Measurements from ENCODE around the gene RNF44. TPM values are rescaled to one million over a fixed set of nuclear protein-coding genes. Genes with fewer than 3 reads are reported as not detected.

RNF44 gene
- total and polyA plus RNA-seq, 4 donors = 3.2 to 6.4 (median 4.7) TPM

- TF ChIP-seq, protein P1, sequence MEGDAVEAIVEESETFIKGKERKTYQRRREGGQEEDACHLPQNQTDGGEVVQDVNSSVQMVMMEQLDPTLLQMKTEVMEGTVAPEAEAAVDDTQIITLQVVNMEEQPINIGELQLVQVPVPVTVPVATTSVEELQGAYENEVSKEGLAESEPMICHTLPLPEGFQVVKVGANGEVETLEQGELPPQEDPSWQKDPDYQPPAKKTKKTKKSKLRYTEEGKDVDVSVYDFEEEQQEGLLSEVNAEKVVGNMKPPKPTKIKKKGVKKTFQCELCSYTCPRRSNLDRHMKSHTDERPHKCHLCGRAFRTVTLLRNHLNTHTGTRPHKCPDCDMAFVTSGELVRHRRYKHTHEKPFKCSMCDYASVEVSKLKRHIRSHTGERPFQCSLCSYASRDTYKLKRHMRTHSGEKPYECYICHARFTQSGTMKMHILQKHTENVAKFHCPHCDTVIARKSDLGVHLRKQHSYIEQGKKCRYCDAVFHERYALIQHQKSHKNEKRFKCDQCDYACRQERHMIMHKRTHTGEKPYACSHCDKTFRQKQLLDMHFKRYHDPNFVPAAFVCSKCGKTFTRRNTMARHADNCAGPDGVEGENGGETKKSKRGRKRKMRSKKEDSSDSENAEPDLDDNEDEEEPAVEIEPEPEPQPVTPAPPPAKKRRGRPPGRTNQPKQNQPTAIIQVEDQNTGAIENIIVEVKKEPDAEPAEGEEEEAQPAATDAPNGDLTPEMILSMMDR (IDR thresholded peaks at IDR 0.05; ENCODE audit: low read depth, low read length, missing input control) = no peak
- TF ChIP-seq RXRA (IDR thresholded peaks at IDR 0.05) = peak; percentile 13 to 33
- no peak for TF ChIP-seq HNF4G (IDR thresholded peaks at IDR 0.05)
- no peak for TF ChIP-seq ZBTB33 (IDR thresholded peaks at IDR 0.05)
- no peak for TF ChIP-seq TAF1 (conservative IDR thresholded peaks at IDR 0.05)
- TF ChIP-seq SP1 (IDR thresholded peaks at IDR 0.05) = peak; percentile 79
These were observed 490 bp upstream of the RNF44 start (continued) for GRCh38 chr5:176537554-176538229.

GRCh38 chr5:176536132-176536901, 885 bp downstream of the RNF44 start:
- WGBS = 9% methylated on average over 43 of the region's 43 CpGs
- peak; percentile 64 for DNase-seq (ENCODE audit: low spot score)
- H3K27ac ChIP-seq (ENCODE audit: low read depth in 1 of 2, low read length in 2 of 2) = peak overlapping the region; percentile 97 to 99
- no peaks in the 10 kb centered on the region for H3K9me3 ChIP-seq (ENCODE audit: control insufficient read depth in 4 of 4, low read length in 3 of 4)
- H3K4me3 ChIP-seq (ENCODE audit: low read depth in 1 of 3, low read length in 3 of 3) = peak overlapping the region; percentile 73 to 85 (median 78)
- TF ChIP-seq HNF4G (IDR thresholded peaks at IDR 0.05) (no peak), GABPA (IDR thresholded peaks at IDR 0.05 in 1 of 2, conservative IDR thresholded peaks at IDR 0.05 in 1 of 2) (no peak), NR2F2 (IDR thresholded peaks at IDR 0.05) (no peak), EGR1 (IDR thresholded peaks at IDR 0.05; ENCODE audit: low read depth in 2 of 2) (no peak), TAF1 (conservative IDR thresholded peaks at IDR 0.05) (no peak), ATF3 (IDR thresholded peaks at IDR 0.05) (no peak)
- TF ChIP-seq, protein P2, sequence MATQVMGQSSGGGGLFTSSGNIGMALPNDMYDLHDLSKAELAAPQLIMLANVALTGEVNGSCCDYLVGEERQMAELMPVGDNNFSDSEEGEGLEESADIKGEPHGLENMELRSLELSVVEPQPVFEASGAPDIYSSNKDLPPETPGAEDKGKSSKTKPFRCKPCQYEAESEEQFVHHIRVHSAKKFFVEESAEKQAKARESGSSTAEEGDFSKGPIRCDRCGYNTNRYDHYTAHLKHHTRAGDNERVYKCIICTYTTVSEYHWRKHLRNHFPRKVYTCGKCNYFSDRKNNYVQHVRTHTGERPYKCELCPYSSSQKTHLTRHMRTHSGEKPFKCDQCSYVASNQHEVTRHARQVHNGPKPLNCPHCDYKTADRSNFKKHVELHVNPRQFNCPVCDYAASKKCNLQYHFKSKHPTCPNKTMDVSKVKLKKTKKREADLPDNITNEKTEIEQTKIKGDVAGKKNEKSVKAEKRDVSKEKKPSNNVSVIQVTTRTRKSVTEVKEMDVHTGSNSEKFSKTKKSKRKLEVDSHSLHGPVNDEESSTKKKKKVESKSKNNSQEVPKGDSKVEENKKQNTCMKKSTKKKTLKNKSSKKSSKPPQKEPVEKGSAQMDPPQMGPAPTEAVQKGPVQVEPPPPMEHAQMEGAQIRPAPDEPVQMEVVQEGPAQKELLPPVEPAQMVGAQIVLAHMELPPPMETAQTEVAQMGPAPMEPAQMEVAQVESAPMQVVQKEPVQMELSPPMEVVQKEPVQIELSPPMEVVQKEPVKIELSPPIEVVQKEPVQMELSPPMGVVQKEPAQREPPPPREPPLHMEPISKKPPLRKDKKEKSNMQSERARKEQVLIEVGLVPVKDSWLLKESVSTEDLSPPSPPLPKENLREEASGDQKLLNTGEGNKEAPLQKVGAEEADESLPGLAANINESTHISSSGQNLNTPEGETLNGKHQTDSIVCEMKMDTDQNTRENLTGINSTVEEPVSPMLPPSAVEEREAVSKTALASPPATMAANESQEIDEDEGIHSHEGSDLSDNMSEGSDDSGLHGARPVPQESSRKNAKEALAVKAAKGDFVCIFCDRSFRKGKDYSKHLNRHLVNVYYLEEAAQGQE (IDR thresholded peaks at IDR 0.05) = peak; percentile 10
- TF ChIP-seq, protein P3, sequence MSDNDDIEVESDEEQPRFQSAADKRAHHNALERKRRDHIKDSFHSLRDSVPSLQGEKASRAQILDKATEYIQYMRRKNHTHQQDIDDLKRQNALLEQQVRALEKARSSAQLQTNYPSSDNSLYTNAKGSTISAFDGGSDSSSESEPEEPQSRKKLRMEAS (IDR thresholded peaks at IDR 0.05) = peak; percentile 95
- H3K27me3 ChIP-seq (ENCODE audit: control insufficient read depth in 4 of 4, insufficient read depth in 4 of 4, low read length in 3 of 4) = no peaks in the 10 kb centered on the region
- peaks cover 0 to 6% (median 3%) of the 10 kb centered on the region in 4 donors for H3K36me3 ChIP-seq (ENCODE audit: control insufficient read depth in 4 of 4, insufficient read depth in 3 of 4, low read depth in 1 of 4, low read length in 3 of 4)
- peaks cover 20 to 46% (median 42%) of the 10 kb centered on the region in 4 donors for H3K4me1 ChIP-seq (ENCODE audit: control insufficient read depth in 4 of 4, insufficient read depth in 4 of 4, low read length in 3 of 4)
- peak overlapping the region; percentile 44 to 70 for H3K9ac ChIP-seq (ENCODE audit: low read depth in 1 of 2, low read length in 2 of 2)

Data from liver (tissue), 9 donors.